A673 (cell line): ENCODE data around the gene FARSA.

Experiments
- CTCF ChIP-seq: fragments of 300-800, 200-600 bp; sonication (generic); conservative IDR thresholded peaks from 2 replicates; pipeline ENCODE4 v1.5.1; 2017; ENCODE audit warnings: low read depth, mild to moderate bottlenecking, antibody characterized with exemption, low read length, moderate library complexity, mixed read lengths
- EZH2 ChIP-seq: fragments of 200-600 bp; sonication (generic); IDR thresholded peaks from 2 replicates; pipeline ENCODE4 v1.6.1; 2017; ENCODE audit warnings: borderline replicate concordance, low read depth, mild to moderate bottlenecking, mixed read lengths, antibody characterized with exemption, low read length; ENCODE audit not compliant: poor library complexity, severe bottlenecking

- TF ChIP-seq CTCF: no peak
- TF ChIP-seq EZH2: no peak
Measured at GRCh38 chr19:12982648-12983047, 49.1 kb upstream of the FARSA start.
